Left ventricle myocardium inferior (tissue), 1 donor: Measurements from ENCODE around the gene NECTIN2. TPM values are rescaled to one million over a fixed set of nuclear protein-coding genes. Genes with fewer than 3 reads are reported as not detected.
A peak's percentile ranks its signal among the peaks of the same experiment; 100 is the strongest.

Experiments used
- DNase-seq: peaks from one replicate; pipeline ENCODE4 v3.0.0-alpha.2; 2020
- H3K27ac ChIP-seq: fragments of 200-600 bp; replicated peaks from 2 replicates; pipeline ENCODE4 v1.8.0; 2021
- H3K27me3 ChIP-seq: fragments of 200-600 bp; 2 replicates; pipeline ENCODE4 v1.8.0; 2021; ENCODE audit warnings: low read depth
- H3K36me3 ChIP-seq: fragments of 200-600 bp; 2 replicates; pipeline ENCODE4 v1.8.0; 2021
- H3K4me1 ChIP-seq: fragments of 200-600 bp; 2 replicates; pipeline ENCODE4 v1.8.0; 2021
- H3K4me3 ChIP-seq: fragments of 200-600 bp; 2 replicates; pipeline ENCODE4 v1.8.0; 2021; ENCODE audit warnings: mild to moderate bottlenecking, moderate library complexity
- H3K9me3 ChIP-seq: fragments of 200-600 bp; replicated peaks from 2 replicates; pipeline ENCODE4 v1.8.0; 2021
- CTCF ChIP-seq: fragments of 200-600 bp; IDR thresholded peaks from 2 replicates; pipeline ENCODE4 v1.8.0; 2021; ENCODE audit warnings: antibody characterized with exemption, mild to moderate bottlenecking, borderline replicate concordance
- intact Hi-C: fragments of 100-400 bp; cut with micrococcal nuclease; formaldehyde crosslinking; loops from one replicate; pipeline ENCODE4 v1.11.0; 2022
- long read RNA-seq: library from polyadenylated mRNA; unstranded; transcript quantifications from one replicate; pipeline ENCODE4 v2.0.0, GENCODE V29; 2021
- total RNA-seq: library from RNA; stranded (reverse); fragmentation: NEBNext Ultra II Directional; extraction: Animal tissue kit (Norgen Biotek cat#: 25700); gene quantifications from one replicate; pipeline ENCODE4 v1.2.1, GENCODE V29; 2021
- donor health status: DM: no; HTN: yes; CAD: no; lungs with severe emphysema.

NECTIN2 gene
- 40.7 TPM for total RNA-seq
- long read RNA-seq, transcript NECTIN2-201 (9 exons, 2,466 nt): minor isoform, 22 of 177 reads
- long read RNA-seq, transcript NECTIN2-202 (6 exons, 2,112 nt): major isoform, 136 of 177 reads
- long read RNA-seq, partial matches to known transcripts: 9 of 177 reads
- long read RNA-seq, other reads (novel, unspliced or antisense): 10 of 177 reads

DNA sequence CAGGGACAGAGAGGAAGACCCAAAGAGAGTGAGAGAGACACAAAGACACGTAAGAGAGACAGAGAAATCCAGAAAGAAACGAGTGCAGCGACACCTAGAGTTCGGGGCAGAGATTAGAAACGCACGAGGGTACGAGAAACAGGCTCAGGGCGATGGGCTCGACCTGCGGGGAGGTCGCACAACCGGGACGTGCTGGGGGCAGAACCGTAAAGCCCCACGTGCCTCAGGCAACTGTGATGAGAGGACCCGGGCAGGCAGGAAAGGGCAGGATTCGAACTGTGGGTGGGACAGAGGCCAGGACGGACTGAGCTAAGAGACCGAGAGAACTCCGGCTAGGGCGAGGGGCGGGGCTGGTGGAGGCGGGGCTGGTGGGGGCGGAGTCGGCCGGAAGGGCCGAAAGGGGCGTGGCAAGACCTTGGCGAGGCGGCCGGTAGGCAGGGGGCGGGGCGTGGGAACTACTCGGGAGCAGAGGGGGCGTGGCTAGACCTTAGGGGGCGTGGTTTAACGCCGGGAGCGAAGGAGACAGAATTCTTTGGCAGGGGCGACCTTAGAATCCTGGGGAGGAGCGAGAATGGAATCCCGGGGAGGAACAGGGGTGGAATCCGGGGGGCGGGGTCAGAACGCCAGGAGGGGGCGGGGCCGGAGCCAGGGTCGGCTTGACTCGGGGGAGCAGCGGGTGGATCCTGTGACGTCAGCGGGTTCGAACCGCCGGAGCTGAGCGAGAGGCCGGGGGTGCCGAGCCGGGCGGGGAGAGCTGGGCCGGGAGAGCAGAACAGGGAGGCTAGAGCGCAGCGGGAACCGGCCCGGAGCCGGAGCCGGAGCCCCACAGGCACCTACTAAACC lies at the start of gene NECTIN2:
TSS of gene NECTIN2 (plus strand) at position 686 of the 843 bp plus-strand sequence. CDS start 229 bp downstream, outside the sequence.
- Histone ChIP-seq H3K36me3 (no peaks in the 10 kb centered on the region), H3K9me3 (no peaks in the 10 kb centered on the region), H3K27me3 (no peaks in the 10 kb centered on the region), H3K4me3 (peak within 1 kb of the TSS; percentile 100), H3K27ac (peak within 1 kb of the TSS; percentile 96), H3K4me1 (peaks cover 64% of the 10 kb centered on the region)
- DNase-seq: peak; percentile 100
- intact Hi-C loops: loop anchor here (10.0 kb wide), 1 partner anchor 51 kb away; no protein-coding TSS in a partner anchor
- peak; percentile 70 for TF ChIP-seq CTCF

DNA sequence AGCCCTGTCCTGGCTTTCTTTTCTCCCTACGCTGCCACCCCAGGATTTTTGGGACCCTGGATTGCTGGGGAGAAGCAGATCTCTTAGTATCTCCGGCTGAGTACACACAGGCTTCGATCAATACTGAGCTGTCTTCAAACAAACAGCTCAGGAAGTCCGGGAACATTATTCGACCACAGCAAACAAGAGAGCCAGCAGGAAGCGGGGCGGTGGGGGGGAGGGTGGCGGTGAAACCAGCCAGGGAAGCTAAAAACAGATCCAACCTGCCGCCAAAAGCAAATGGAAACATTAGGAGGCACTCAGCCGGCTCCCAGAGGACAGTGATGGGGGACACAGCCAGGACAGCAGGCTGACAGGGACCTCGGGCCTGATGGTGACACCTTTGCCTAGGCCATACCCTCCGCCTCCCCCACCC lies 49.4 kb upstream of the NECTIN2 start:
- peak; percentile 66 for DNase-seq
- Histone ChIP-seq H3K4me1 (peaks cover 21% of the 10 kb centered on the region), H3K4me3 (peak overlapping the region; percentile 14), H3K36me3 (no peaks in the 10 kb centered on the region), H3K27me3 (no peaks in the 10 kb centered on the region), H3K27ac (peak overlapping the region; percentile 90), H3K9me3 (no peaks in the 10 kb centered on the region)
- intact Hi-C loops: loop anchor here (10.0 kb wide), 1 partner anchor 48 kb away; the partner anchor contains the start of gene NECTIN2
- no peak for TF ChIP-seq CTCF

DNA sequence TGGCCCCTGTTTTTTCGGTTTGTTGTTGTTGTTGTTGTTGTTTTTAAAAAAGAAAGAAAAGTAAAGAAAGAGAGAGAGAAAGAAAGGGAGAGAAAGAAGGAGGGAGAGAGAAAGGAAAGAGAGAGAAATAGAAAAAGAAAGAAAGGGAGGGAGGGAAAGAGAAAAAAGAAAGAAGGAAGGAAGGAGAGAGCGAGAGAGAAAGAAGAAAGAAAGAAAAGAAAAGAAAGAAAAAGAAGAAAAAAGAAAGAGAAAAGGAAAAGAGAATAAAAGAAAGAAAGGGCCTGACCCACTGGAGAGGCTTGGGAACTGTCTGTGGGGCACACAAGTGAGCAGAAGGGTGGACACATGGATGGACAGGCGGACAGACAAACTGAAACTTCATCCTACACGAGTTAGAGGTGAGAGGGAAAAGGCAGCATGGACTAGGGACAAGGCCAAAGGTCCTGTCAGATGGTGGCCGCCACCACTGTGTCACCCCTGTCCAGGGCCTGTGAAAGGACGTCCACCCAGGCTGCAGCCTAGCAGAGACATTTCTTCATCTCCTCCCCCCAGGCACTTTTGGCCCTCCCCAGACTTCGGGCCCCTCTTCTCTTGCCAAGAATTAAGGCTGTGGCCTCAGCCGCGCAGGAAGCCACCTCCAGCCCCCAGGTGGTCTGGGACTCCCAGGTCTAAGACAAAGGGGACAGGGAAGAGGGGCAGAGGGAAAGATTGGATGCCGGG lies 46.3 kb upstream of the NECTIN2 start:
- DNase-seq: no peak
- Histone ChIP-seq H3K36me3 (no peaks in the 10 kb centered on the region), H3K4me3 (no peak overlapping the region), H3K9me3 (no peaks in the 10 kb centered on the region), H3K27ac (no peak overlapping the region), H3K27me3 (no peaks in the 10 kb centered on the region), H3K4me1 (peaks cover 21% of the 10 kb centered on the region)
- TF ChIP-seq CTCF: no peak
- intact Hi-C loops: loop anchor here (10.0 kb wide), 1 partner anchor 45 kb away; the partner anchor contains the start of gene NECTIN2

DNA sequence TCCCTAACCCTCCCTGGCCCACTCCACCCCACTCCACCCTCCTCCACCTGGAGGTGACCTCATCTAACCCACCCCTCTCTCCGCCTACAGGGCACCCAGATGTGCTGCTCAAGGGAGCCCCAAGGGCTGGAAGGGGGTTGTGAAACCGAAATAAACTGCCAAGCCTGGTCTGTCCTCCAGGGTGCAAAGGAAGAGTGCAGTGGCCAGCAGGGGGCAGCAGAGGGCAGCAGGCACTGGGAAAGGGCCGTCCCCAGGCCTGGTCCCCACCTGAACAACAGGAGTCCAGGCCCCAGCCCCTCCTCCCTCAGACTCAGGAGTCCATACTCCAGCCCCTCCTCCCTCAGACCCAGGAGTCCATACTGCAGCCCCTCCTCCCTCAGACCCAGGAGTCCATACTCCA lies 45.6 kb upstream of the NECTIN2 start:
- H3K27ac ChIP-seq: no peak overlapping the region
- no peaks in the 10 kb centered on the region for H3K9me3 ChIP-seq
- H3K36me3 ChIP-seq: no peaks in the 10 kb centered on the region
- peak; percentile 83 for DNase-seq
- intact Hi-C loops: no loop called here
- peaks cover 21% of the 10 kb centered on the region for H3K4me1 ChIP-seq
- H3K4me3 ChIP-seq: no peak overlapping the region
- no peaks in the 10 kb centered on the region for H3K27me3 ChIP-seq
- TF ChIP-seq CTCF: peak; percentile 94
